Kidney epithelial cell (primary cell): Measurements from ENCODE around the gene RCAN3. TPM values are rescaled to one million over a fixed set of nuclear protein-coding genes. Genes with fewer than 3 reads are reported as not detected.

Source experiments
- DNase-seq: peaks from one replicate; pipeline ENCODE4 v3.0.0-alpha.2; 2010; ENCODE audit warnings: low read depth
- H3K27me3 ChIP-seq: 2 replicates; pipeline ENCODE4 v1.6.0; 2011; ENCODE audit warnings: low read length; ENCODE audit not compliant: control insufficient read depth, insufficient read depth
- H3K36me3 ChIP-seq: 2 replicates; pipeline ENCODE4 v1.5.1; 2011; ENCODE audit warnings: low read length; ENCODE audit not compliant: control insufficient read depth, insufficient read depth
- H3K4me3 ChIP-seq: 2 replicates; pipeline ENCODE4 v1.5.1; 2011; ENCODE audit warnings: low read depth, mild to moderate bottlenecking, control low read depth, low read length
- CTCF ChIP-seq: IDR thresholded peaks from 2 replicates; pipeline ENCODE4 v1.5.1; 2011; ENCODE audit warnings: mild to moderate bottlenecking, moderate library complexity, low read length, control low read depth, inconsistent platforms; ENCODE audit not compliant: insufficient read depth, poor library complexity, severe bottlenecking
- total RNA-seq: library from RNA; depleted of rRNA; stranded (reverse); fragments of >200 nt; gene quantifications from 2 replicates; pipeline ENCODE4 v1.2.3, GENCODE V29; 2015

The RCAN3 gene
- total RNA-seq, 1 donor from 2014 or later, result 24.4 TPM

GRCh38 chr1:24564695-24565094 is 62.1 kb downstream of the RCAN3 start:
- no peak overlapping the region for H3K4me3 ChIP-seq
- no peaks in the 10 kb centered on the region for H3K36me3 ChIP-seq
- H3K27me3 ChIP-seq, result no peaks in the 10 kb centered on the region
- no peak for DNase-seq
- TF ChIP-seq CTCF, result no peak

DNA sequence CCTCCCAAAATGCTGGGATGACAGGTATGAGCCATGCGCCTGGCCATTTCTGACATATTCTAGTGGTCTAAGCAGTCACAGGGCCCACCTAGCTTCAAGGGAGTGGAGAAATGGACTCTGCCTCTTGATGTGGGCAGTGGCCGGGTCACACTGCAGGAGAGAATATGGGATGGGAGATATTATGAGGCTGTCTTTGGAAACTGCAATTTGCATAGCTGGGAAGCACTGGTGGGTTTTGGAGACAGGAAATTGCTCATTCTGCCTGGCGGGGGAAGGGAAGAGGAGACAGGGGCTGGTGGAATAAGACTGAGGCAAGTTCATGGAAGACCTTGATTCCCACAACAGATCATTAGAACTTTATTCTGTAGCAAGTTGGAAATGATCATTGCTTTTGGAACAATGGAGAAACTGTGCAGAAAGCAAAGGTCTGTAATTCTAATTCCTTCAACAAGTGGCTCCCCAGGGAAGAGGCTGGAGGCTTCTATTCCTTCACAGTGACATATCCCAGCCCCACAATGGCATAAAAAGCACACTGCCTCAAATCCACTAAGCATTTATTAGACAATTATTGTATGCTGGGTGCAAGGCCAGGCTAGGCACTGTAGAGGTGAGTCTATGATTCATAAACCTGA is 63.7 kb downstream of the RCAN3 start:
- DNase-seq, result no peak
- Histone ChIP-seq H3K4me3 (no peak overlapping the region), H3K36me3 (no peaks in the 10 kb centered on the region), H3K27me3 (no peaks in the 10 kb centered on the region)
- TF ChIP-seq CTCF, result no peak

DNA sequence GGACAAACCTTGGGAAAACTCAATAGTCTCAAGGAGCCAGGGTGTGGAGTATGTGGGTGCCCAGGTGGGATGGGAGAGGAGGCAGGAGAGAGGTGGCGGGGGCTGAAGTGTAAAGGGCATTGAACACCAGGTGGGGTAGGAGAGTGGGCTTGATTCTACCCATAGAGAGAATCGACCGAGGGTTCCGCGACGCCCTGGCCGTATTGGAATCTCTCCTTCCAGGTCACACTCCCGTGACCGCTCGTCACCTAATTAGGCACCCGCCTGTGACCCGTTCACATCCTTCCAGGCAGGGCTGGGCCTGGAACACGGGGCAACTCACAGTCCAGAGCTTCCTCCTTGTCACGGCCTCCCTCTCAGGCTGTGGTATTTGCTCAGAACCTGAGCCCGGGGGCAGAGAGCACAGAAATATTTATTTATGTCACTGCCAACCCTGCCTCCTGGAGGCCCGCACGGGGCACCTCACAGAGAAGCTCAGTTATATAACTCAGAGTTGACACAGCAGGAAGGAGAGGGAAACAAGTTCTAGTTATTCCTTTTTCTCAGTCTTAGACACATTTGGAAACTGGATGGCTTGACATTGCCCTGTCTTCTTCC is 65.3 kb downstream of the RCAN3 start:
- Histone ChIP-seq H3K4me3 (no peak overlapping the region), H3K27me3 (no peaks in the 10 kb centered on the region), H3K36me3 (no peaks in the 10 kb centered on the region)
- TF ChIP-seq CTCF, result peak; percentile 22
- DNase-seq, result peak; percentile 10

GRCh38 chr1:24568475-24568874 is 65.8 kb downstream of the RCAN3 start:
- TF ChIP-seq CTCF, result no peak
- no peak overlapping the region for H3K4me3 ChIP-seq
- H3K36me3 ChIP-seq, result no peaks in the 10 kb centered on the region
- no peak for DNase-seq
- H3K27me3 ChIP-seq, result no peaks in the 10 kb centered on the region

GRCh38 chr1:24570265-24571125 is 67.9 kb downstream of the RCAN3 start:
- H3K36me3 ChIP-seq, result no peaks in the 10 kb centered on the region
- H3K27me3 ChIP-seq, result no peaks in the 10 kb centered on the region
- H3K4me3 ChIP-seq, result no peak overlapping the region
- no peak for DNase-seq
- no peak for TF ChIP-seq CTCF
